Measurements from ENCODE around the gene PTPRN2.

PTPRN2 gene

GRCh38 chr7:158028290-158028941 is 559.2 kb downstream of the PTPRN2 start:
- Mint-ChIP-seq H3K4me1 (no peaks in the 10 kb centered on the region), H3K27me3 (peaks cover 10% of the 10 kb centered on the region), H3K4me3 (no peak overlapping the region), H3K9me3 (peaks cover 4% of the 10 kb centered on the region), H3K27ac (no peak overlapping the region), H3K36me3 (peaks cover 3% of the 10 kb centered on the region)

GRCh38 chr7:158027646-158028045 is 560.0 kb downstream of the PTPRN2 start:
- Mint-ChIP-seq H3K4me1 (no peaks in the 10 kb centered on the region), H3K4me3 (no peak overlapping the region), H3K36me3 (no peaks in the 10 kb centered on the region), H3K27ac (no peak overlapping the region), H3K27me3 (peaks cover 7% of the 10 kb centered on the region), H3K9me3 (no peaks in the 10 kb centered on the region)

GRCh38 chr7:158026636-158027265 is 560.9 kb downstream of the PTPRN2 start:
- no peak overlapping the region for H3K27ac Mint-ChIP-seq
- no peak overlapping the region for H3K4me3 Mint-ChIP-seq
- peaks cover 5% of the 10 kb centered on the region for H3K27me3 Mint-ChIP-seq
- H3K36me3 Mint-ChIP-seq, result no peaks in the 10 kb centered on the region
- H3K9me3 Mint-ChIP-seq, result no peaks in the 10 kb centered on the region
- H3K4me1 Mint-ChIP-seq, result no peaks in the 10 kb centered on the region

- Mint-ChIP-seq H3K4me1 (no peaks in the 10 kb centered on the region), H3K27ac (no peak overlapping the region), H3K36me3 (no peaks in the 10 kb centered on the region), H3K9me3 (no peaks in the 10 kb centered on the region), H3K27me3 (no peaks in the 10 kb centered on the region), H3K4me3 (no peak overlapping the region)
These were observed 561.7 kb downstream of the PTPRN2 start for GRCh38 chr7:158025686-158026600.

GRCh38 chr7:158024881-158025280 is 562.7 kb downstream of the PTPRN2 start:
- Mint-ChIP-seq H3K36me3 (no peaks in the 10 kb centered on the region), H3K27me3 (no peaks in the 10 kb centered on the region), H3K4me3 (no peak overlapping the region), H3K27ac (no peak overlapping the region), H3K4me1 (no peaks in the 10 kb centered on the region), H3K9me3 (no peaks in the 10 kb centered on the region)

- Mint-ChIP-seq H3K36me3 (no peaks in the 10 kb centered on the region), H3K9me3 (no peaks in the 10 kb centered on the region), H3K4me3 (no peak overlapping the region), H3K27me3 (no peaks in the 10 kb centered on the region), H3K4me1 (no peaks in the 10 kb centered on the region), H3K27ac (no peak overlapping the region)
These were observed 563.3 kb downstream of the PTPRN2 start for GRCh38 chr7:158024351-158024715.

GRCh38 chr7:158023681-158024350 is 563.8 kb downstream of the PTPRN2 start:
- no peak overlapping the region for H3K27ac Mint-ChIP-seq
- H3K36me3 Mint-ChIP-seq, result no peaks in the 10 kb centered on the region
- no peak overlapping the region for H3K4me3 Mint-ChIP-seq
- H3K27me3 Mint-ChIP-seq, result no peaks in the 10 kb centered on the region
- no peaks in the 10 kb centered on the region for H3K9me3 Mint-ChIP-seq
- H3K4me1 Mint-ChIP-seq, result no peaks in the 10 kb centered on the region

GRCh38 chr7:158023157-158023556 is 564.5 kb downstream of the PTPRN2 start:
- Mint-ChIP-seq H3K36me3 (no peaks in the 10 kb centered on the region), H3K4me1 (no peaks in the 10 kb centered on the region), H3K9me3 (no peaks in the 10 kb centered on the region), H3K4me3 (no peak overlapping the region), H3K27ac (no peak overlapping the region), H3K27me3 (no peaks in the 10 kb centered on the region)

- H3K4me3 Mint-ChIP-seq, result no peak overlapping the region
- H3K27ac Mint-ChIP-seq, result no peak overlapping the region
- H3K9me3 Mint-ChIP-seq, result no peaks in the 10 kb centered on the region
- H3K36me3 Mint-ChIP-seq, result no peaks in the 10 kb centered on the region
- H3K4me1 Mint-ChIP-seq, result no peaks in the 10 kb centered on the region
- H3K27me3 Mint-ChIP-seq, result no peaks in the 10 kb centered on the region
These were observed 565.0 kb downstream of the PTPRN2 start for GRCh38 chr7:158022601-158023000.

- Mint-ChIP-seq H3K27me3 (no peaks in the 10 kb centered on the region), H3K27ac (no peak overlapping the region), H3K4me3 (no peak overlapping the region), H3K4me1 (no peaks in the 10 kb centered on the region), H3K9me3 (no peaks in the 10 kb centered on the region), H3K36me3 (no peaks in the 10 kb centered on the region)
These were observed 565.8 kb downstream of the PTPRN2 start for GRCh38 chr7:158021836-158022235.

GRCh38 chr7:158020706-158021095 is 566.9 kb downstream of the PTPRN2 start:
- H3K27ac Mint-ChIP-seq, result no peak overlapping the region
- no peaks in the 10 kb centered on the region for H3K9me3 Mint-ChIP-seq
- H3K27me3 Mint-ChIP-seq, result no peaks in the 10 kb centered on the region
- no peaks in the 10 kb centered on the region for H3K36me3 Mint-ChIP-seq
- H3K4me3 Mint-ChIP-seq, result no peak overlapping the region
- H3K4me1 Mint-ChIP-seq, result no peaks in the 10 kb centered on the region

- no peaks in the 10 kb centered on the region for H3K4me1 Mint-ChIP-seq
- H3K27ac Mint-ChIP-seq, result no peak overlapping the region
- H3K27me3 Mint-ChIP-seq, result no peaks in the 10 kb centered on the region
- H3K4me3 Mint-ChIP-seq, result no peak overlapping the region
- no peaks in the 10 kb centered on the region for H3K36me3 Mint-ChIP-seq
- no peaks in the 10 kb centered on the region for H3K9me3 Mint-ChIP-seq
These were observed 567.6 kb downstream of the PTPRN2 start for GRCh38 chr7:158019726-158020705.

- Mint-ChIP-seq H3K4me1 (no peaks in the 10 kb centered on the region), H3K9me3 (no peaks in the 10 kb centered on the region), H3K4me3 (no peak overlapping the region), H3K27ac (no peak overlapping the region), H3K27me3 (no peaks in the 10 kb centered on the region), H3K36me3 (no peaks in the 10 kb centered on the region)
These were observed 568.5 kb downstream of the PTPRN2 start for GRCh38 chr7:158018971-158019645.

GRCh38 chr7:158018098-158018762 is 569.4 kb downstream of the PTPRN2 start:
- Mint-ChIP-seq H3K9me3 (no peaks in the 10 kb centered on the region), H3K27me3 (no peaks in the 10 kb centered on the region), H3K36me3 (no peaks in the 10 kb centered on the region), H3K4me3 (no peak overlapping the region), H3K27ac (no peak overlapping the region), H3K4me1 (no peaks in the 10 kb centered on the region)
